Fibroblast of skin of right biceps (primary cell): ENCODE data around the gene CABLES2.
"Not testable (repeated sequence)": the region's sequence is repeated elsewhere in the genome, so short reads cannot be mapped to it uniquely, and the experiment has no call there.

Experiments used
- DNase-seq: peaks from one replicate; pipeline ENCODE4 v3.0.0-alpha.2; 2013

Gene CABLES2

DNA sequence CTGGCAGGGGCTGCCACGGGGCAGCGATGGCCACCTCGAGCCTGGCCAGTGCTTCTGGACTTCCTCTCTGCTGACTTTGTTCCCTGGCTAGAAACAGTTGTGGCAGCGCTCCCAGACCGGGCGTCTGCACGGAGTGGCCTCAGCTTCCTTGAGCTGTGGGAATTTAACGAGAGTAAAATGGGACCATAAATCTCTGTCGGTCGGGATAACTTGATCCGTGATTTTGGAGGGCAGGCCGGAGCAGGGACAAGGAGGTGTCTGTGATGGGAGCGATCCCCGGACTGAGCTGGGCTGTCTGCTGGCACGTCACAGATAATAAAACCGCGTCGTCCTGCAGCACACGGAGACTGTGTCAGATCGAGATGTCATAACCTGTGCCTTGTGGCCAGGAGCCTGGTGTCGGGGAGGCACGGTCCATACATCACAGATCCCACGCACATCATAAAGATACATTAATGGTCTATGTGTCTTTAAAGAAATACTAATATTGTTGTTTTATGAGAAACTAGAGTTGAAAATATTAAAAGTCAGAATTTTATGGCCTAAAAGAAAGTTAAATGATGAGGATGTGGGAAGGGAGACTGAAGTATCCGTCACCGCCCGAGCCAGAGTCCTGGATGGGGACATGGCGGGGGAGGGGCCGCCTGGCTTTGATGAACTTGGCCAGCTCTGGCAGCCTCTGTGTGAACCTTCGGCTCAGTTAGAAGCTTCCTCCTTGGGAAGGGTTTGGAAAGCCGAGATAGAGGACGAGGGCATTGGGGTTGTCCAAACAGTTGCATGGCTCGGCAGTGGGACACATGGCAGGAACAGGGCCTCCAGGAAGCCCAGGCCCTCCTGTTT lies 26.8 kb upstream of the CABLES2 start:
- no peak for DNase-seq

GRCh38 chr20:62430866-62431447 lies 23.9 kb upstream of the CABLES2 start:
- DNase-seq, result no peak

- no peak for DNase-seq
These were observed 23.3 kb upstream of the CABLES2 start for GRCh38 chr20:62430311-62430853.

- no peak for DNase-seq
These were observed 22.6 kb upstream of the CABLES2 start for GRCh38 chr20:62429455-62430310.

DNA sequence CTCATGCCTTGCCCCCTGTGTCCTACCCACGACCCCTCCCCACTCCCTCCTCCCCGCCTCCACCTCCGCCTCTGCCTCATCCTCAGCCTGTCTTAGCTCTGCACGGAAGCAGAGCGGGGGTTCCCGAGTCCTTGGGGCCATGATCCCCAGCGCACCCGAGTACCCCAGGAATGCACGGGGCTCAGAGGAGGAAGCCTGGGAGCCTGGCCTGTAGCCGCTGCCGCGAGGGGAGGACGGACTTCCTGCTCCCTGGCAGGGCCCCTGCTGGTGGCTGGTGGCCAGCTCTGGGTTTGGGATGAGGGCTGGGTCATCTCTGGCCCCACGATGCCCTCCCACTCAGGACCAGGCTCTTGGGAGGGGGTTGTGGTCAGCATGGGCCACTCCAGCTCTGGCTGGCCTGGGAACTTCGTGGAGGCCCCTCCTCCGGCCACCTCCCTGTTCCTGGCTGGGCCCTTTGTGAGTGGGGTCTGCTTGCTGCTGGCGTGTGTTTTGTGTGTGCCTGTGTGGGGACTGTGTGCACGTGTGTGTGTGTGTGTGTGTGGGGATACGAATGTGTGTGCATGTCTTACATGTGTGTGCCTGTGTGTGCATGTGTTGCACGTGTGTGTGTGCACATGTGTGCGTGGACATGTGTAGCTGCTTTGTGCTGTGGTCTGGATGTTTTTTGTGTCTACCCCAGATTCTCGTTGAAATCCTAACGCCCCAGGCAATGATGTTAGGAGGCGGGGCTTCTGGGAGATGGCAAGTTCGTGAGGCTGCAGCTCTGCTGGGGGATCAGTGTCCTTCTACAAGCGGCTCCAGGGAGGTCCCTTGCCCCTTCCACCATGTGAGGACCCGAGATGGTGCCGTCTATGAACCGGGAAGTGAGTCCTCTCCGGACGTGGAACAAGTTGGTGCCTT lies 21.6 kb upstream of the CABLES2 start:
- DNase-seq, result no peak

- no peak for DNase-seq
These were observed 20.9 kb upstream of the CABLES2 start for GRCh38 chr20:62428002-62428372.

DNA sequence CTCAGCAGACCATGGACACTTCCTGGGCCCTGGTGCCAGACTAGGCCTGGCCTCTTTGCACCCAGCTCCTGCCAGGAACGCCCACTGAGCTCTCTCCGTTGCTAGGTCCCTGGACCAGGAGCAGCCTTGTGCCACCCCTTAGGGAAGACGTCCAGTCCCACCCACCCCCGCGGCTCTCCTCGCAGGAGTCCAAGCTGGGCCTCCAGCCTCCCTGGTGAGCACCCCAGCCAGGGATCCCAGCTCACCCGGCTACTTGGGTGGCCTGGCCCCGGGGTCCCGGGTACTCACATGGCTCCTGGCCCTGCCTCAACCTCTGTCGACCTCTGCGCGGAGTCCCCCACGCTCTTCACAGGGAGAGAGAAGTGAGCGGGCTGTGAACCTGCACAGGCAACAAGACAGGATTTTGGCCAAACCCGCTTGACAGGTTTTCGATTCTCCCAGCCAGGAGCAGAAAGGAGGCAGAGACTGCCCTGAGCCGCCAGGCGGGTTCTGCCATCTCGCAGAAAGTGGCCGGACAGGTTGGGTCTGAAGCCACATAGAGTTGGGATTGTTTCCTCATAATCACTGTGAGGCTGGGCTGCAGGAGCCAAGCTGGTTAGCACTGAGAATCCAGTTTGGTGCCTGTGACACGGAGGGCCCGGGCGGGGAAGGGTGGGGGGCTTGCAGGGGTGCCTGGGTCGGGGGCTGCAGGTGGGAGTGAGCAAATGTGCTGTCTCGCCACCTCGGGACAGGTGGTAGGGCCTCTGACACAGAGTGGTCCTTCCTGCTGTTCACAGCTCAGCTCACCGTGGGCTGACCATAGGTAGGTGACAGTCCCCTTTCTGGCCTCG lies 20.3 kb upstream of the CABLES2 start, which contains the start of gene RBBP8NL:
RBBP8NL (minus strand) TSS at position 368 of the 830 bp plus-strand sequence. CDS start 7,892 bp downstream, outside the sequence.
- no peak for DNase-seq

GRCh38 chr20:62426699-62427131 lies 19.6 kb upstream of the CABLES2 start:
- no peak for DNase-seq

GRCh38 chr20:62426059-62426348 lies 18.9 kb upstream of the CABLES2 start:
- DNase-seq, result not testable (repeated sequence)

DNA sequence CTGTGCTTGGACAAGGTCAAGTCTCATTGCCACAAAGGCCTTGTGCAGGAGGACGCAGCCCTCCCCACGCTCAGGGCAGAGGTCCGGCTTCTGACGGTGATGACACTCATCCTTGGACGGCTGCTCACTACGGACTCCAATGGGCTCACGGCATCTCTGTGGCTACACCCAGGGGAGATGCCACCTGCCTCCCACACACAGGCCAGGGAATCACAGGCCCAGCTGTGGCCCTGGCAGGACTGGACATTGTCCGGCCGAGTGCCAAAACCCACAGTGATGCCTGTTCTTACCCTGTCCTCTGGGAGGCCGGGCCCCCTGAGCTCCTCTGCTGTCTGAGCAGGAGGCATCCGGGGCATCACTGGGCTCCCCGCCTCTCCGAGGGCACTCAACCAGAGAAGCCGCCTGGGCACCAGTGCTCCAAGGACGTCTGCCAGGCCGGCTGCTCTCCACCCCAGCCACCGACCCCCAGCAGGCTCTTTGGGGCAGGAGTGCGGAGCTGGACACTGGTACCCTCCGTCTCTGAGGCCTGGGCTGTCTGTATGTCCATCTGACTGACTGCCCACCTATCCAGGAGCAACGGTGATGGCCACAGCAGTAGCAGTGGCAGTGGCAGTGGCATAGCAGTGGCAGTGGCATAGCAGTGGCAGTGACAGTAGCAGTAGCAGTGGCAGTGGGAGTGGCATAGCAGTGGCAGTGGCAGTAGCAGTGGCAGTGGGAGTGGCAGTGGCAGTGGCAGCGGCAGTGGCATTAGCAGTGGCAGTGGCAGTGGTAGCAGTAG lies 18.4 kb upstream of the CABLES2 start:
- no peak for DNase-seq

- DNase-seq, result no peak
These were observed 17.4 kb upstream of the CABLES2 start for GRCh38 chr20:62424249-62425107.

- DNase-seq, result no peak
These were observed 16.2 kb upstream of the CABLES2 start for GRCh38 chr20:62423326-62423706.

- no peak for DNase-seq
These were observed 15.7 kb upstream of the CABLES2 start for GRCh38 chr20:62422636-62423325.

- DNase-seq, result no peak
These were observed 14.6 kb upstream of the CABLES2 start for GRCh38 chr20:62421716-62421990.

DNA sequence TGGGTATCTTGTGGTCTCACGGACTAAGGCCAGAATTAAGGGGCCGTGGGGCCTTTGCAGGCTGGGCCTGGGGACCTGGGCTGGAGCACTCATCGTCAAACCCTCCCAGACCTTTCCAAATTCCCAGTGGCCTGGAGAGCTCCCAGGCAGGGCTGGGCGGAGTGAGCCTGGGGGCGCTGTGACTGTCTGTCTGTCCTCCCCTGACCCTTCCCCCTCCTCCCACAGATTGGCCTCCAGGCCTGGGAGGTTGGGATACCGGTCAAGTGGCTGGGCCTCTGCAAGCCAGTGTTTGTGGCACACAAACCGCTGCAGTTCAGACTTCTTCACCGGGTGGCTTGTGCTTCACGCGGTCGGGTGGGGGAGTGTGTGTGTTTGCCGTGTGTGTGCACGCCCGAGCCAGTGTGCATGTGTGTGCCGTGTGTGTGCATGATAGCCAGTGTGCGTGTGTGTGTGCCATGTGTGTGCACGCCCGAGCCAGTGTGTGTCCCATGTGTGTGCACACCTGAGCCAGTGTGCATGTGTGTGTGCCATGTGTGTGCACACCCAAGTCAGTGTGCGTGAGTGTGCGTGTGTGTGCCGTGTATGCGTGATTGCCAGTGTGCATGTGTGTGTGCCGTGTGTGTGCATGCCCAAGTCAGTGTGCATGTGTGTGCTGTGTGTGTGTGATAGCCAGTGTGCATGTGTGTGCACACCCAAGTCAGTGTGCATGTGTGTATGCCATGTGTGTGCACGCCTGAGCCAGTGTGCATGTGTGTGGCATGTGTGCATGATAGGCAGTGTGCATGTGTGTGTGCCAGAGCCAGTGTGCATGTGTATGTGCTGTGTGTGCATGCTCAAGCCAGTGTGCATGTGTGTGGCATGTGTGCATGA lies 14.0 kb upstream of the CABLES2 start:
- no peak for DNase-seq

- DNase-seq, result no peak
These were observed 12.7 kb upstream of the CABLES2 start for GRCh38 chr20:62419759-62420158.

DNA sequence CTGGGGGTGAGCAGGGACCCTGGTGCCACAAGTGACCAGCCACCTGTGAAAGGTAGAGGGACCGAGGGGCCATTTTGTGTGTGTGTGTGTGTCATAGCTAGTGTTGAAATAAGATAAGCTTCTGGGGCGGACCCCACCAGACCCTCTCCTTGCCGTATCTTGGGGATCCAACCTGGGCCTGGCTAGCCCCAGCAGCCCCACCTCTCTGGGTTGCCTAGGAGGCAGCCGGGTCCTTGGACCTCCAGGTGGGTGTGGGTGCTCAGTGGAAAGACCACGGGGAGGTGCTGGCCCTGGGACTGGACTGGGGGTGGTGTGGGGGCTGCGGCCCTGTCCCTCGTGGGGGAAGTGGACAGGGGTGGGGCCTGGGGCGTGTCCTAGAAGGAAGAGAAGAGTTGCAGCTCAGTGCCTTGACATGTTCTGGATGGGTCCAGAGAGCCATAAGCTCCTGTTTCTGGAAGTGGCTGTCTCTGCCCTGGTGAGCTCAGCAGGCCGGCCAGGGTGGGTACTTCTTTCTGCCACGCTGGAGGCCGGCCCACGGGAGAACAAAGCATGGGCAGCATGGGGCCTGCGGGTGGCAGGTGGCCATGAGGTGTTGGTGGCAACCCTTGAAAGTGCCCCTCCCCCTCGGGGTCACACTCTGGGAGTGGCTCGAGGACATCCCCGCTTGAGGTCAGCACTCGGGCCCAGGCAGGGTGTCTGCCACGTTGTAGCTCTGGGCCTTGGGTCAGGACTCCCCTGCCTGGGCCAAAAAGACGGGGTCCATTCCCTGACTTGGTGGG lies 11.8 kb upstream of the CABLES2 start:
- DNase-seq, result no peak
